Measurements from ENCODE around the gene ABCF1. TPM values are rescaled to one million over a fixed set of nuclear protein-coding genes. Genes with fewer than 3 reads are reported as not detected.

ABCF1 gene
- total RNA-seq, 3 donors from 2014 or later = 43.0 to 56.0 (median 45.8) TPM

DNA sequence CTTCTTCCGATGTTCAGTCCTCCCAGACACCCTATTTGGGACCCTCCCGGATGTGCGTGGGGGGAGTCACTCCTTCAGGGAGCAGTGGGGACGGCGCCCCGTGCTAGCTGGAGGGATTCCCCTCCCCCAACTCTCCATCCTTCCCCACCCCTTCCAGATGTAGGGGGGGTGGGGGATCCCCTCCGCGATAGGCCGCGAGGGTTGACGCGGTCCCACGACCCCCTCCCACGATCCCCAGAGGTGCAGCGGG is 15.5 kb upstream of the ABCF1 start:
- TF ChIP-seq, protein P1, sequence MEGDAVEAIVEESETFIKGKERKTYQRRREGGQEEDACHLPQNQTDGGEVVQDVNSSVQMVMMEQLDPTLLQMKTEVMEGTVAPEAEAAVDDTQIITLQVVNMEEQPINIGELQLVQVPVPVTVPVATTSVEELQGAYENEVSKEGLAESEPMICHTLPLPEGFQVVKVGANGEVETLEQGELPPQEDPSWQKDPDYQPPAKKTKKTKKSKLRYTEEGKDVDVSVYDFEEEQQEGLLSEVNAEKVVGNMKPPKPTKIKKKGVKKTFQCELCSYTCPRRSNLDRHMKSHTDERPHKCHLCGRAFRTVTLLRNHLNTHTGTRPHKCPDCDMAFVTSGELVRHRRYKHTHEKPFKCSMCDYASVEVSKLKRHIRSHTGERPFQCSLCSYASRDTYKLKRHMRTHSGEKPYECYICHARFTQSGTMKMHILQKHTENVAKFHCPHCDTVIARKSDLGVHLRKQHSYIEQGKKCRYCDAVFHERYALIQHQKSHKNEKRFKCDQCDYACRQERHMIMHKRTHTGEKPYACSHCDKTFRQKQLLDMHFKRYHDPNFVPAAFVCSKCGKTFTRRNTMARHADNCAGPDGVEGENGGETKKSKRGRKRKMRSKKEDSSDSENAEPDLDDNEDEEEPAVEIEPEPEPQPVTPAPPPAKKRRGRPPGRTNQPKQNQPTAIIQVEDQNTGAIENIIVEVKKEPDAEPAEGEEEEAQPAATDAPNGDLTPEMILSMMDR (IDR thresholded peaks at IDR 0.05) = no peak
- Histone ChIP-seq H3K4me3 (peak overlapping the region; percentile 80), H3K4me1 (ENCODE audit: low read depth) (peaks cover 9% of the 10 kb centered on the region), H3K36me3 (ENCODE audit: low read depth) (no peaks in the 10 kb centered on the region), H3K9me3 (no peaks in the 10 kb centered on the region)
- ATAC-seq (no peak), DNase-seq (no peak)
- intact Hi-C loops (cut with DNase I, micrococcal nuclease) = no loop called here

DNA sequence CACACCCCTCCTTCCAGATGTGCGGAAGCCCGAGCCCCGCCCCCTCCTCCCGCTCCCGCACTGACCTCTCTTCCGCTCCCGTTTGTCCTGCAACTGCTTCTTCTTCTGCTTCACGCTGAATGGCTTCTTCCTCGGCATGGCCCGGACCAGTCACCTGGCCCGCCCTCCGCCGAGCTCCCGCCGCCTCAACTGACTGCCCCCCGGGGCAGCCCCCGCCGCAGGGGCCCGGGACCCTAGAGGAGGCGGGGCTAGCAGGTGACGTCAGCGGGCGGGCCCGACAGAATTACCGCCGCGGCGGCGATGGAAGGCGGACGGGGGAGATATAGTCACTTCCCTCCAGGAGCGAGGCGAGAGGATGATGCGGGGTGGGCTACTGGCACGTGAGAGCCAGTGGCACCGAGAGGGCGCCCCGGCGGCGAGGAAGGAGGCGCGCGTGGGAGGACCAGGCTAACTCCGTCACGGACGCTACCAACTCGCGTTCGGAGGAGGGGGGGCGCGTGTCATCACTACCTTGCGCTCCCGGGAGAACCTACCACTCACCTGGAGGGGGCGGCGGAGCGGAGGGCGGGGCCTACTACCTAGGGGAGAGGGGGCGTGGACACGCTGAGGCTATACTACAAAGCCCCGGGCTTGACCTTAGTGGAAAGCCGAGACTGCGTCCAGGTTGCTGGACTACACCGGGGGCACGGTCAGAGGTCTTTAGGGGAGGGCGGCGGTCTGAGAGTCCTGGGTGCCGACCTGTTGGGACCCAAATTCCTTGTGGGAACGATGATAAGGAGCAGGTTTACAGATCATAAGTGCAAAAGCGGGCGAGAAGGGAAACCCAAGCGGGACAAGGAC is 15.0 kb upstream of the ABCF1 start, which contains the start of gene GNL1:
TSS of gene GNL1 (minus strand) at position 424 of the 840 bp plus-strand sequence. CDS start at position 138, 286 bp downstream.
- intact Hi-C loops (cut with DNase I, micrococcal nuclease) = no loop called here
- Histone ChIP-seq H3K9me3 (no peaks in the 10 kb centered on the region), H3K36me3 (ENCODE audit: low read depth) (no peaks in the 10 kb centered on the region), H3K4me3 (peak within 1 kb of the TSS; percentile 80), H3K4me1 (ENCODE audit: low read depth) (peaks cover 9% of the 10 kb centered on the region)
- DNase-seq (peak; percentile 99), ATAC-seq (peak; percentile 96)
- TF ChIP-seq, protein P1 (IDR thresholded peaks at IDR 0.05) = no peak

DNA sequence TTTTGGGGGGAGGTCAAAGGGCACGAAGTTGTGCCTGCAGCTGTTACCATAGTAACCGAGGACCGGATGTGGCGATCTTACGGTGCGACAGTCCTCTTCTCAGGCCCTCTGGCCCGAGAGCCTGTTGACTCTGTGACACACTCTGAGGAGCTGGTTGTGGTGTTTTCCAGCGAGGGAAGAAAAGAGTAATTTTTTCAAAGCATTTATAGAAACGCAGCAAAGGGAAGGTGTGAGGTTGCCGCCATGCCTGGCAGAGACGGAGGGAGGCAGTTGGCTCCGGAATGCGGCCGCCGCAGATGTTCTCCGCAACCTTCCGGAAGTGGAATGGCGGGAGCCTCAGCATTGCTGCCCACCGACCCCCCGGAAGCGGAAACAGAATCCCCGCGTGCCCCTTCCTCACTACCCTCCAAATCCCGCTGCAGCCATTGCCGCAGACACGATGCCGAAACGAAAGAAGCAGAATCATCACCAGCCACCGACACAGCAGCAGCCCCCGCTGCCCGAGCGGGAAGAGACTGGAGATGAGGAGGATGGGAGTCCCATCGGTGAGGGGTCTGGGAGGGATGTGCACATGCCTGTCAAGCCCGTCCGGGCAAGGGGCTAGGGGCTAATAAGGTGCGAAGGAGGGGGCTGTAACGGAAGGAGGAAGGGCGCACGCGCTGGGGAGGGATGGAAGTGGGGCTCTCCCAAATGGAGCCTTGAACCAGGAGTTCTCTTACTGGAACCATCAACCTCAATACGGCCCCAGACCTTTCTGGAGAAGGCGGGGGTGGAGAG is 14.1 kb upstream of the ABCF1 start, which contains the start of gene PRR3:
TSS of gene PRR3 (plus strand) at position 390 of the 777 bp plus-strand sequence. CDS start at position 440, 50 bp downstream.
- TF ChIP-seq, protein P1 (IDR thresholded peaks at IDR 0.05) = no peak

DNA sequence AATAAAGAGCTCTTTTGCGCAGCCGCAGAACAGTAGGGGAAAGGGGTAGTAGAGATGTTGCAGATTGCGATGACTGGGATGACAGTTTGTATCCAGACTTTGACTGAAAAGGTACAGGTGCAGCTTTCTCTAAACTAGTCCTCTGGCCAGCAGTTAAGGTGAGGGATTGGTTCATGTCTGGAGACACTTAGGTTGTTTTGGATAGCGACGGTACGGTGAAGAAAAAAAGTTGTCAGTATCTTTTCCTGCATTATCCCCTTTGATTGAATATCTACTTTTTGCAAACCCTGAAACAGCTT is 13.6 kb upstream of the ABCF1 start:
- Histone ChIP-seq H3K4me1 (ENCODE audit: low read depth) (peaks cover 9% of the 10 kb centered on the region), H3K4me3 (peak overlapping the region; percentile 80), H3K36me3 (ENCODE audit: low read depth) (no peaks in the 10 kb centered on the region), H3K9me3 (no peaks in the 10 kb centered on the region)
- intact Hi-C loops (cut with DNase I, micrococcal nuclease) = no loop called here
- no peak for DNase-seq
- no peak for ATAC-seq
- TF ChIP-seq, protein P1 (IDR thresholded peaks at IDR 0.05) = no peak

More for the DNA sequence above, 14.1 kb upstream of the ABCF1 start, which contains the start of gene PRR3:
- intact Hi-C loops (cut with DNase I, micrococcal nuclease) = no loop called here
- peak; percentile 82 to 92 (median 92) for DNase-seq
- Histone ChIP-seq H3K36me3 (ENCODE audit: low read depth) (no peaks in the 10 kb centered on the region), H3K4me1 (ENCODE audit: low read depth) (peaks cover 9% of the 10 kb centered on the region), H3K9me3 (no peaks in the 10 kb centered on the region), H3K4me3 (peak within 1 kb of the TSS; percentile 80)
- peak; percentile 85 for ATAC-seq

DNA sequence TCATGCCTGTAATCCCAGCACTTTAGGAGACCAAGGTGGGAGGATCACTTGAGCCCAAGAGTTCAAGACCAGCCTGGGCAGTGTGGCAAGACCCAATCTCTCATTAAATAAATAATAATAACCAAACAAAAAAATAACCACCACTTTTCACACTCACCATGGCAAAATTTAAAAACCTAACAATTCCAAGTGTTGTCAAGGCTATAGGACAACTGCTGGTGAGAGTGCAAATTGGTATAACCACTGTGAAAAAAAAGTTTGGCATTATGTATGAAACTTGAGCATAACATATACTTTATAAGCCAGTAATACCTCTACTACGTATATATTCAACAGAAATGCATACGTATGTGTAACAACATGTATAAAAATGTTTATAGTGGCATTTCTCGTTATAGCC is 10.3 kb upstream of the ABCF1 start:
- TF ChIP-seq, protein P1 (IDR thresholded peaks at IDR 0.05) = no peak
- ATAC-seq (no peak), DNase-seq (no peak)
- Histone ChIP-seq H3K4me3 (no peak overlapping the region), H3K36me3 (ENCODE audit: low read depth) (no peaks in the 10 kb centered on the region), H3K4me1 (ENCODE audit: low read depth) (peaks cover 4% of the 10 kb centered on the region), H3K9me3 (no peaks in the 10 kb centered on the region)
- intact Hi-C loops (cut with DNase I, micrococcal nuclease) = no loop called here
